ENCODE measurements around the gene ARPC1A.
"Not testable (repeated sequence)": the region's sequence is repeated elsewhere in the genome, so short reads cannot be mapped to it uniquely, and the experiment has no call there.

The ARPC1A gene

GRCh38 chr7:99357701-99358490 lies 32.2 kb downstream of the ARPC1A start:
- CTCF ChIA-PET = no interaction called here
- TF ChIP-seq CTBP1 (IDR thresholded peaks at IDR 0.05; ENCODE audit: borderline replicate concordance) (no peak), ZNF384 (IDR thresholded peaks at IDR 0.05) (no peak), FOXK2 (IDR thresholded peaks at IDR 0.05) (no peak), LEF1 (IDR thresholded peaks at IDR 0.05; ENCODE audit: borderline replicate concordance) (no peak), SP1 (IDR thresholded peaks at IDR 0.05) (no peak), BHLHE40 (IDR thresholded peaks at IDR 0.05; ENCODE audit: borderline replicate concordance) (no peak), SUZ12 (IDR thresholded peaks at IDR 0.05) (no peak), HDGF (IDR thresholded peaks at IDR 0.05; ENCODE audit: borderline replicate concordance) (no peak), L3MBTL2 (conservative IDR thresholded peaks at IDR 0.05) (no peak), NFRKB (IDR thresholded peaks at IDR 0.05) (no peak), FOXA1 (IDR thresholded peaks at IDR 0.05) (no peak), FOXM1 (IDR thresholded peaks at IDR 0.05; ENCODE audit: borderline replicate concordance) (no peak), ARNT (IDR thresholded peaks at IDR 0.05) (no peak), ELF4 (IDR thresholded peaks at IDR 0.05) (no peak)
- POLR2A ChIA-PET = interaction anchor here (0.8 kb wide), 1 partner anchor 32 kb away, joined by 3 read pairs; the partner anchor contains the start of gene ARPC1A
- no peak for DNase-seq (ENCODE audit: extremely low spot score)

- POLR2A ChIA-PET; CTCF ChIA-PET; DNase-seq (ENCODE audit: extremely low spot score): not testable (repeated sequence)
Measured at GRCh38 chr7:99358521-99358920, 32.8 kb downstream of the ARPC1A start.

- CTCF ChIA-PET = no interaction called here
- POLR2A ChIA-PET = interaction anchor here (2.1 kb wide), 1 partner anchor 49 kb away, joined by 6 read pairs; the partner anchor contains the start of genes BUD31 and PDAP1
- no peak for DNase-seq (ENCODE audit: extremely low spot score)
- no peak for TF ChIP-seq FOXA1 (IDR thresholded peaks at IDR 0.05)
- no peak for TF ChIP-seq CTBP1 (IDR thresholded peaks at IDR 0.05; ENCODE audit: borderline replicate concordance)
- TF ChIP-seq BHLHE40 (IDR thresholded peaks at IDR 0.05; ENCODE audit: borderline replicate concordance) = no peak
- TF ChIP-seq HDGF (IDR thresholded peaks at IDR 0.05; ENCODE audit: borderline replicate concordance) = no peak
- TF ChIP-seq PKNOX1 (IDR thresholded peaks at IDR 0.05) = no peak
- TF ChIP-seq FOXK2 (IDR thresholded peaks at IDR 0.05) = no peak
- no peak for TF ChIP-seq ELF4 (IDR thresholded peaks at IDR 0.05)
- no peak for TF ChIP-seq ARNT (IDR thresholded peaks at IDR 0.05)
- no peak for TF ChIP-seq FOXM1 (IDR thresholded peaks at IDR 0.05; ENCODE audit: borderline replicate concordance)
- no peak for TF ChIP-seq SUZ12 (IDR thresholded peaks at IDR 0.05)
- no peak for TF ChIP-seq L3MBTL2 (conservative IDR thresholded peaks at IDR 0.05)
- no peak for TF ChIP-seq LEF1 (IDR thresholded peaks at IDR 0.05; ENCODE audit: borderline replicate concordance)
- TF ChIP-seq NFRKB (IDR thresholded peaks at IDR 0.05) = no peak
- no peak for TF ChIP-seq TARDBP (IDR thresholded peaks at IDR 0.05)
- no peak for TF ChIP-seq ZNF384 (IDR thresholded peaks at IDR 0.05)
- TF ChIP-seq SP1 (IDR thresholded peaks at IDR 0.05) = no peak
Measured at GRCh38 chr7:99359465-99360154, 33.9 kb downstream of the ARPC1A start.

- no peak for TF ChIP-seq SUZ12 (IDR thresholded peaks at IDR 0.05)
- TF ChIP-seq FOXA1 (IDR thresholded peaks at IDR 0.05) = no peak
- TF ChIP-seq ELF4 (IDR thresholded peaks at IDR 0.05) = no peak
- TF ChIP-seq FOXM1 (IDR thresholded peaks at IDR 0.05; ENCODE audit: borderline replicate concordance) = no peak
- no peak for TF ChIP-seq FOXK2 (IDR thresholded peaks at IDR 0.05)
- no peak for TF ChIP-seq LEF1 (IDR thresholded peaks at IDR 0.05; ENCODE audit: borderline replicate concordance)
- no peak for TF ChIP-seq CTBP1 (IDR thresholded peaks at IDR 0.05; ENCODE audit: borderline replicate concordance)
- no peak for TF ChIP-seq NFRKB (IDR thresholded peaks at IDR 0.05)
- no peak for TF ChIP-seq ARNT (IDR thresholded peaks at IDR 0.05)
- TF ChIP-seq BHLHE40 (IDR thresholded peaks at IDR 0.05; ENCODE audit: borderline replicate concordance) = no peak
- no peak for TF ChIP-seq PKNOX1 (IDR thresholded peaks at IDR 0.05)
- no peak for TF ChIP-seq L3MBTL2 (conservative IDR thresholded peaks at IDR 0.05)
- no peak for TF ChIP-seq HDGF (IDR thresholded peaks at IDR 0.05; ENCODE audit: borderline replicate concordance)
- no peak for TF ChIP-seq ZNF384 (IDR thresholded peaks at IDR 0.05)
- ChIA-PET POLR2A (no interaction called here), CTCF (no interaction called here)
- no peak for DNase-seq (ENCODE audit: extremely low spot score)
Measured at GRCh38 chr7:99362801-99363200, 37.1 kb downstream of the ARPC1A start.

- POLR2A ChIA-PET = no interaction called here
- no peak for DNase-seq (ENCODE audit: extremely low spot score)
- TF ChIP-seq CTBP1 (IDR thresholded peaks at IDR 0.05; ENCODE audit: borderline replicate concordance) (no peak), PKNOX1 (IDR thresholded peaks at IDR 0.05) (no peak), SP1 (IDR thresholded peaks at IDR 0.05) (no peak), HDGF (IDR thresholded peaks at IDR 0.05; ENCODE audit: borderline replicate concordance) (no peak), ELF4 (IDR thresholded peaks at IDR 0.05) (no peak), ARNT (IDR thresholded peaks at IDR 0.05) (no peak), FOXA1 (IDR thresholded peaks at IDR 0.05) (no peak), BHLHE40 (IDR thresholded peaks at IDR 0.05; ENCODE audit: borderline replicate concordance) (no peak), LEF1 (IDR thresholded peaks at IDR 0.05; ENCODE audit: borderline replicate concordance) (no peak), SUZ12 (IDR thresholded peaks at IDR 0.05) (no peak), FOXM1 (IDR thresholded peaks at IDR 0.05; ENCODE audit: borderline replicate concordance) (no peak), ZNF384 (IDR thresholded peaks at IDR 0.05) (no peak), TARDBP (IDR thresholded peaks at IDR 0.05) (no peak), NFRKB (IDR thresholded peaks at IDR 0.05) (no peak), FOXK2 (IDR thresholded peaks at IDR 0.05) (no peak), L3MBTL2 (conservative IDR thresholded peaks at IDR 0.05) (no peak)
- CTCF ChIA-PET = no interaction called here
Measured at GRCh38 chr7:99363286-99363685, 37.6 kb downstream of the ARPC1A start.

Data from HEK293T (cell line).